ENCODE results near the gene NCMAP.

GRCh38 chr1:24508911-24509310 lies 47.0 kb upstream of the NCMAP start:
- TF ChIP-seq CTCF (IDR thresholded peaks at IDR 0.05; ENCODE audit: low read length) (no peak), EZH2 (IDR thresholded peaks at IDR 0.05; ENCODE audit: borderline replicate concordance, low read length) (no peak)
